NCI-H128 (cell line): ENCODE measurements around the gene C17orf114.
A peak's percentile ranks its signal among the peaks of the same experiment; 100 is the strongest.
"Not testable (repeated sequence)": the region's sequence is repeated elsewhere in the genome, so short reads cannot be mapped to it uniquely, and the experiment has no call there.

ENCODE experiments used
- DNase-seq: peaks from one replicate; lab custom pipeline; 2025; ENCODE audit not compliant: unreplicated experiment; lab: John Stamatoyannopoulos, UW

The C17orf114 gene

DNA sequence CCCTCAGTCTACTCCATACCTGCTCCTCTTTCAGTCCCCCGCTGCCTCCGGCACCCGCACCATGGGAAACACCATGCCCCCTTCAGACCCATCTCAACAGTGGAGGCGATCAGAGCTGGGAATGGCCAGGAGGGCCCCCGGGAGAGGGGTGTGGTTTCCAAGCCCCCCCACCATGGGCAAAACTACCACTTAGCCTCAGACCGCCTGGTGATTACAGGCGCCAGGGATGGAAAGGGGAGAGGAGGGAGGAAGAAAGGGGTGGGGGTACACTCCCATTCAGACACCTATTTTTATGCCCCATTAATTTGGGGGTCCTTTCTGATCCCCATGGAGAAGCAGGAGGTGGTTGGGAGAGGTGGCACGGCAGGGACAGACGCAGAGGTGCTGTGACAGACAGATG lies at the start of gene C17orf114:
Gene C17orf114 (minus strand): TSS at position 101 of the 400 bp plus-strand sequence.
- DNase-seq, result no peak

DNA sequence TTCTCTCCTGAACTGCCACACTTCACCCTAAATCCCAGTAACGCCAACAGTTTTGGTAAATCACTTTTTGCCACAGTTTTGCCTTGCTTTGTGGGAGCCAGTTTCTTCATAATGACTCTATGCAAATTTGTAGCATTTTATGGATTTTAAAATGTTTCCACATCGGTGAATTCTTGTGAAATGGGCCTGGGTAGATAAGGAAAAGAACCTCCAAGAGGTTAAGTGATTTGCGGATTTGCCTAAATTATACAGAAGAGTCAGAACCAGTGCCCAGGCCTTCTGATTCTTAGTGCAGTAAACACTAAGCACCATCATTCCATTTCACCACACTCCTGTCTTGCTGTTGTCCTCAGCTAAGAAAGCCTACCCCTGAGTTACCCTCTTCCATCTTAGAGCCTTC lies 49.0 kb upstream of the C17orf114 start:
- no peak for DNase-seq

DNA sequence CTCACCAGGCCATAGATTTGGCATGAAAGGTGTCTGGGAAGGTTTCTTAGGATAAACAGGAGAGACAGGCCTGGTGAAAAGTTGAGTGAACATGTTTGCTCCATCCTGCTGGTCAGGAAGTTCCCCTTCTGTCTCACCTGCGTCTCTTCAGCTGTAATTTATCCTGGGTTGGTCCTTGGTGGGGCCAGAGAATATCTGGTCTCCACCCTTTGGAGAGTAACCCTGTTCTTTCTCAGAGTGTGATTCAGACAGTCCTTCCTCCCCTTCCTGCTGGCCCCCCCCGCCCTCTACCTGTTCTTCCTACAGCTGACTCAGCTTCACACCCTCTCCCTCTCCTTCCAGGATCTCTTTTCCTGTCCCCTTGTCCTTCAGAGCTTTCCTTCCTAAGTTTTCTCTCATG lies 48.1 kb upstream of the C17orf114 start:
- DNase-seq, result no peak

DNA sequence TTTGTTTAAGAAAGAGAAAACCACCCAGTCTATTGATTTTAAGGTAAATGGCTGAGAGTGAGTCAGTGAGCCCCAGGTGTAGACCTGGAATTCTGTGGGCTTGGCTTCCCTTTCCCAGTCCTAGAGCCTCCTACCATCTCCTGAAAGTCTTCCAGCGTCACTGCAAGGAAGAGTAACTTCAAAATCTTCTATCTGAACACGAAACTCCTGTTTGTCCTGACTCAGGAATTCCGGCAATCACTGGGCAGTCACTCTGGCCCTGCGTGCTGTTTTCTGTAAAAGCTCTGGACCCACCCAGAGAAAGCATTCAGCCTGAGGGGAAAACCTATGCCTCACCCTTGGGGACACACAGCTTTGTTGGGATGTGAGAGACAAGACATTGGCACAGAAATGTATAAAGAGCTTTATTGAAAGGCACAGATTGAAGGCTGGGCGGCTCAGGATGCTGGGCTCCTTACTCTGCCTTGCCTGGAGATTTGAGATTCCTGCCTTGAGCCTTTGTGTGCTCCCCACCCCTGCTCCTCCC lies 46.9 kb upstream of the C17orf114 start:
- DNase-seq, result no peak

DNA sequence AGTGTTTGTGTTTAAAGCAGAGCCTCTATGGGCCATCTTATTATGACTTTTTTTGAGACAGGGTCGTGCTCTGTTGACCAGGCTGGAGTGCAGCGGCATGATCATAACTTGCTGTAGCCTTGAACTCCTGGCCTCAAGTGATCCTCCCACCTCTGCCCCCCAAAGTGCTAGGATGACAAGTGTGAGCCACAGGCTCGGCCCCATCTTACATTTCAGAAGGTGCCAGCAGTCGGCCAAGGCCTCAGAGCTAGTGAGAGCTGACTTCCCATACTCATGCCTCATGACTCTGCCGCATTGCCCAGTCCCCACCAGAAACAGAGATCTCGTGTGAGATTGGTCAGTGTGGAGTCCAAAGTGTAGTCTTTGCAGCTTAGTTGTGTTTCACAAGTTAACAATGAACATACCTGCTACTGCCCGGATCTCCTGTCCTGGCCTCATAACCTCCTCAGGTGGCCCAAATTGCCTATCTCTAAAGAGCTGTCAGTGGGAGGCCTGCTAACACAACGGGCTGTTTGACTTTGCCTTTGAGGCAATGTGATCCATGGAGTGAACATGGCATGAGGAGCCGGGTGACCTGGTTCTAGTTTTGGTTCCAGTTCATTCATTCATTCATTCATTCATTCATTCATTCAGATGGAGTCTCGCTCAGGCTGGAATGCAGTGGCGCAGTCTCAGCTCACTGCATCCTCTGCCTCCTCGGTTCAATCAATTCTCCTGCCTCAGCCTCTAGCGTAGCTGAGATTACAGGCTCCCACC lies 44.7 kb upstream of the C17orf114 start:
- no peak for DNase-seq

DNA sequence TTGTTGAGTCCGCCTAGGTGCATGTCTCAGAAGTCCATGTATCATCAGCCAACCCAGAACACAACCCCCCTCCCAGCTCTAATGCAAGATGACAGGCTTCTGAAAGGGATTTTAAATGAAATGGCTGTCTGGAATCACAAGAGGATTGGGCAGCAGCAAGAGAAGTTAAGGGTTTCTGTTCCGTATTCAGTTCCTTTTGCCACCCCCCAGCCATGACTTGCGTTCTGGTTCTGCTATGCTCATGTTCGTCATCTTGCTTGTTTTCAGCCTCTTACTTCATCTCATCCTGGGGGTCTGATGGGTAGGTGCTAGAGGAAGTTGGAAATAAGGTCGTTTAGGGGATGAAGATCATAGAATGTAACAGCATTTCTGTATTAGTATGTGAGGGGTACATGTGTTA lies 43.0 kb upstream of the C17orf114 start:
- DNase-seq, result no peak

DNA sequence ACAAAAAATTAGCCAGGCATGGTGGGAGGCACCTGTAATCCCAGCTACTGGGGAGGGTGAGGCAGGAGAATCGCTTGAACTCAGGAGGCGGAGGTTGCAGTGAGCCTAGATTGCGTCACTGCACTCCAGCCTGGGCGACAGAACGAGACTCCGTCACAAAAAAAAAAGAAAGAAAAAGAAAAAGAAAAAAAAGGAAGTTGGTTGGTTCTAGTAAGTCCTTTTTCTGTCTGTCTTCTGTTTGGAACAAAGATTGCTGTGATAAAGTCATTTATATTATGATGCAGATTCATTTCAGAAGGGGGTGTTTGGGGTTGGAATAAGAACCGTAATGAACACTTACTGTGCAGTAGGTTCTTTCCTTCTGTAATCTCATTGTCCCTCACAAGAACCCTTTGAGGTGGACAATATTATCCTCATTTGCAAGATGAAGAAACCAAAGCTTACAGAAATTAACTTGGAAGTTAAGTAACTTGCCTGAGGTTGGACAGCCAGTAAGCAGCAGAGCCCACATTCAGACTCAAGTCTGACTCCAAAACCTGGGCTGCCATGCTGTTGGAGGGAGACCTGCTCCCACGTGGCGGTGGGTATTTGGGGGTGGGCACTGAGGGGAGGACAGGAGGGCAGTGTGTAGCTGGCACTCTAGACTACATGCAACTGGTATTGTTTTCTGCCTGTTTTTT lies 41.3 kb upstream of the C17orf114 start:
- DNase-seq, result no peak

DNA sequence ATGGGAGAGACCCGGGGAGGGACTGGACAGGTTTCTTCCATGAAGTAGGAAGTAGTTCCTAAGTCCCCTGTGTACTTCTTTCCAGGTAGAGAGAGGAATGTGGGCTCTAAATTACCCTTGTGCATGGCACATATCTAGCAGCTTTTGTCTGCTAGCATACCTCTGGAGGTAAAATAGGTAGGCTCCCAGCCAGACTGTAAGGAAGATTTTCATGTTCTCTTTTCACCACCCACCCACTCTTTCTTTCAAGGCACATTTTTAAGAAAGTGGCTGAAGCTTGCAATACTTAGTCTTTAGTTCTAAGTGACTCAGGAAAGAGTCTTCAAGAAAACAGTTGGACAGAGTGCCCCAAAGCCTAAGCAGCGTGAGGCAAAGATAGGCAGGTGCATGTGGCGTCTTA lies 40.2 kb upstream of the C17orf114 start:
- DNase-seq, result no peak

DNA sequence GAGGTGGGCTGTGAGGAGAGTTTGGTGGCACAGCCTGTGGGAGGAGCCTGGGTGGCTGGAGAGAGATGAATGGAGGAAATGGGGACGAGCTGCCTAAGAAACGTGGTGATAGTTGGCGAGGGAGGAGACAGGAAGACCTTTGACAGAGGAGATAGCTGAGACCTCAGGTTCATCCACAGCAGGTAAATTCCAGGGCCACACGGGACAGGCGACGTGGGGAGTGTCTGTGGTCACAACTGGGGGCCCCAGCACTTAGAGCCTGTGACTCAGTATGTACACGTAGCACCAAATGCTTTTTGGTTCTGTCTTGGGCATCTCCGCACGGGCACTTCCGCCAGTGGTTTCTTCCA lies 38.7 kb upstream of the C17orf114 start:
- DNase-seq, result no peak

DNA sequence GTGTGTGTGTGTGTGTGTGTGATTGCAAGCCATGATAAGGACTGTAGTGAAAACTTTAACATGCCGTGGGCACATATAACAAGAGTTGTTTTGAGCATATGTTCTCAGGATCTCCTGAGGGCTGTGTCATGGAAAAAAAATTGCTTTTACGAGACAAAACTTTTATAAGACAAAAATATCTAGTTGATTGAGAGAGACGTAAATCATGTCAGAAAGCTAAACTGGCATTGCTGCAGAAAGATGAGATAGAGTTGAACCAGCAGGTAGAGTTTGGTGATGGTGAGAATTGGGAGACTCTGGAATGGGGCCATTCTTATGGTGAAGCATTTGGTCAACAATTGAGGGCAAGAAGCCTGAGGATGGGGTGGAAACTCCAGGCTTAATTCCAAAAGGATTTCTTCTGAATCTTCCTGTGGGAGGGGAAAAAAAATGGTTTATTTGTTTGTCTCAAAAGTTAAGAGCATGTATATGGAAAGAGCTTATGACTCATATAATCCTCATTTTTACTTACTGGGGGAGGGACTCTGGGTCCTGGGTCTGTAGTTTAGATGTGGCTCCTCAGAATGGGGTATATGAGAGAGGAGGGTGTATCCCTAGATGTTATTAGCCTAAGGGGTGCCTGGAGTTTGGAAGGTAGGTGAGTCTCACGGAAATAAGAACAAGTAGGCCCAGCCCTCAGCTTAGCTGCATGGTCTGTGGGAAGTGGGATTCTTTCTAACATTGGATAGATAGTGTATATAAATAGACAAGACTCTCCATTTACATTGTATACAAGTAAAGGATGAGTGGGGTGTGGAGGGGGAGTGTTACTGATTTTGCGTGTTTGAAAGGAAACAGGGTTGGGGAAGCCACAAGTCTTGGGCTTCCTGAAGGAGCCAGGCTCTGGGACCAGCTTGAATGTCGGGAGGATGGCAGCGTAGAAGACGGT lies 38.1 kb upstream of the C17orf114 start:
- no peak for DNase-seq

DNA sequence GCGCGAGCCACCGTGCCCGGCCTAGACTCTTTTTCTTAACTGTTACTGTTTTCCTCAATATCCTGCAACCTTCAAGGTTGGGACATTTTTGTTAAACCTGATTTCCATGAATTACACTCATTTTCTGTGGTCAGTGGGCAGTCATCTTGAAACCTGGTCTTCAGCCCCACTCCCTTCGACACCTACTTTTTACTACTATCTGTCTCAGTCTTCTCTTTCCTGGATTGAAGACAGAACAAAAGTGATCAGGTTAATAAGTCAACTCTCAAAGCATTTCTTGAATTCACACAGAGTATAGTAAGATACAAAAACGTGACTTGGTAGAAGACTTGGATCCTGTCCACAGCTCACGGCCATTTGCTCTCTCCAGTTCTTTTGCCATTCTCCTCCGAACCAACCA lies 37.1 kb upstream of the C17orf114 start:
- no peak for DNase-seq

DNA sequence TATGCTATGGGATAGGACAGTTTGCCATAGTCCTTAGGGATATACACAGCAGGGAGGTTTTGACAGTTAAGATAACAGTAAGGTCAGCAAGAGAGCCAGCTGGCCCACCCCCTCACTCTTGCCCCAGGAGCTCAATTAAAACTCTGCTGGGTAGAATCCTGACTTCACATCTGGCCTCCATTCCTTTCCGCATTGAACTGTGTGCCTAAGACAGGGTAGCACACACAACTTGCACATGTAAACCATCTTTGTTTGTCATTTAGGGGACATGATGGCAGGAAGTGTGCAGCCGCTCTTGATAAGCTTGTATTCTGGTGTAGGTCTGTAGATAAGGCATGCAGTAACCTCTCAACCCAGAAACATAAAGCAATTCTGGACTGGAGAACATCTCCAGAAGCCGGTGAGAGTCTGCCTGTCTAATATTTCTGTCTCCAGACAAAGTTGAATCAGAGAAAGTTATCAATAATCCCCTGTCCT lies 36.2 kb upstream of the C17orf114 start:
- DNase-seq, result no peak

DNA sequence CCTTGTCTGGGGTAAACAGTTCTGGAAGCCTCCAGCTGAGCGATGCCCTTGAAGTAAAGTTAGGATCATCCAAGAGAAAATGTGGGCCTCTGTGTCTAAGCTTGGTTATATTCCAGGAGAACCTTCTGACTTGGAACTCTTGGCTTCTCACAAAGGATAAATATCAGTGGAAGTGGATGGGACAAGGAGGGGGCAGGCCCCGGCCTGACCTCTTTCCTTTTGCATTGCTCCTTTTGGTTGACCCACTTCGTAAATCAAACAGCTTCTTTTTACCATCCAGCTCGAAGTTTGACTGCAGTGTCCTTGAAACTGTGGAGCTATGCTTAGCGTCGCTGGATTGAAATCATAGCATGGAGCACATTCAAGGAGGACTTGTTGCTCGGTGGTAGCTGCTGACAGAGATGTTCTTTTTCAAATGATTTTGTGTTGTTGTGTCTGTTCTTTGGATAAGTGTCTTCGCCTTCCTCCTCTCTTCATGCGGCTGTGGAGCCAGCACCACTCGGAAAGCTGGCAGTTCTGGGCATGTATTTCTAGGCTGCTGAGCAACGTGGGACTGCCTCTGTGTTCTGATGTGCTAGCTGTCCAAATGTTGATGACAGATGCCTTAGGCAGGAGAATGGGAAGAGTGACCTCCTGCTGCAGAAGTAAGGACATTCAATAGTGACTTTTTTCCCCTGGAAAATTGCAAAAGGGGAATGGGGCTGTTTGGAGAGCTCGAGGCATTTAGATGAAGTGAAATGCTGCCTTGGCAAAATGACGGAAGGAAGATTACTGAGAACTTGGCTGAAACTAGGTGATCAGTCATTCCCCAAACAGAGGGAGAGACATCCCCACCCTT lies 35.6 kb upstream of the C17orf114 start:
- no peak for DNase-seq

DNA sequence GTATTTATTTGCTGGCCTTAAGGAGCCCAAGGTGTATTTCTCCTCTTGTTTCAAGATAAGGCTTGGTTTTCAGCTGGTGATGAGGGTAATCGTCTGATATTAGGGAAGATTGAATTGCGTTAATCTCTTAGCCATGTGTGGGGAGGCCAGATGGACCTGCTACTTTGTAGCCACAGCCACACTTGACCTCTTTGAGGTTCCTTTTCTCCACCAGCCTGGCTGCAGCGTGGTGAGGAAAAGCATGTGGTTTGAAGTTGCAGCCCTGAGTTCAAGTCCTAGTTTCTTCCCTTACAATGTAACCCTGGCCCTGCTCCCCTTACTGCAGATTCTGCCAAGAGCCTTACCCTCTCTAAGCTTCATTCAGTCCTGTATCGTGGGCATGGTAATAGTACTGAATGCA lies 34.1 kb upstream of the C17orf114 start:
- no peak for DNase-seq

DNA sequence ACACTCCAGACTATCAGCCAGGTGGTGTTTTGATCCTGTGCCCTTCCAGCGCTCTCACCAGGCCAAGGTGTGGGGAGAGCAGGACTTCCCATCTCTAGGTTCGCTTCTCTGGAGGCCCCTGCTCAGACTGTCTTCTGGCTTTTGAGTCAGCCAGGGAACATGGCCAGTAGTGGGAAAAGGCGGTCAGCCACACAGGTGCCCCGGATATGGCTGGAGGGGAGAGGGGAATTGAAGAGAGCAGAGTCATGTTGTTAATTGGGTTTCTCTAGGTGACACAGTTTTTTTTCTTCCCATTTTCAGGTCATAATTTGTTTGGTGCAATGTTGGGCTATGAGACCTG lies 32.5 kb upstream of the C17orf114 start:
- no peak for DNase-seq

DNA sequence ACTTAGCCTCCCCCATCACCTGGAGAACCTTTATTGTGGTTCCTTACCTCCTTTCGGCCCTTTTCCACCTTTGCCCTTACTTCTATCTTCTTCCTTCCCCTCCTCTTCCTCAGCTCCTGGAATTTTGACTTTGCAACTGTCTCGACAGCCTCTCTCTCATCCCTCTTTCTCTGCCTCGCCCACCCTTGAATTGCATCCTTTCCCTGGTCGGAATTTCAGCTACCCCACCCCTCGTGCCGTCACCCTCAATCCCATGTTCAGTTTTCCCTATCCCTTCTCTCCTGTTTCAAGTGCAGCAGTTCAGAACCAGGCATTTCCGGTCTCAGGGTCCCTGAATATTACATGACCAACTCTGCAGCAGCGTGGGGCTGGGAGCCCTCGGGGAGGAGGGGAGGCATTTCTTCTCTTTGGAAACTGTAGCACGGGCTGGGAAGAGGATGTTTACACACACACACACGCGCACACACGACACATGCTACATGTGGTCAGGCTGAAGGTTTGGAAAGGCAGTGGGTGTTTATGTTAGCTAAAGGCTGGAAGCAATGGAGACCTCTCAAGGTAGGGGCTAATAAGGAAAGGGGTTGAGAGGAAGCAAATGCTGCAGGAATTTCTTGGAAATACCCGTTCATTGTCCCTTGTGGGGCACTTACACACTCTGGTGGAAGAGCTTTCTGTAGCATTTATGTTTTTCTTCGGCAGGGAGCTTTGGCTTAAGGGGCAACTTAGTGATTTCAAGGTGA lies 32.0 kb upstream of the C17orf114 start:
- DNase-seq, result no peak

DNA sequence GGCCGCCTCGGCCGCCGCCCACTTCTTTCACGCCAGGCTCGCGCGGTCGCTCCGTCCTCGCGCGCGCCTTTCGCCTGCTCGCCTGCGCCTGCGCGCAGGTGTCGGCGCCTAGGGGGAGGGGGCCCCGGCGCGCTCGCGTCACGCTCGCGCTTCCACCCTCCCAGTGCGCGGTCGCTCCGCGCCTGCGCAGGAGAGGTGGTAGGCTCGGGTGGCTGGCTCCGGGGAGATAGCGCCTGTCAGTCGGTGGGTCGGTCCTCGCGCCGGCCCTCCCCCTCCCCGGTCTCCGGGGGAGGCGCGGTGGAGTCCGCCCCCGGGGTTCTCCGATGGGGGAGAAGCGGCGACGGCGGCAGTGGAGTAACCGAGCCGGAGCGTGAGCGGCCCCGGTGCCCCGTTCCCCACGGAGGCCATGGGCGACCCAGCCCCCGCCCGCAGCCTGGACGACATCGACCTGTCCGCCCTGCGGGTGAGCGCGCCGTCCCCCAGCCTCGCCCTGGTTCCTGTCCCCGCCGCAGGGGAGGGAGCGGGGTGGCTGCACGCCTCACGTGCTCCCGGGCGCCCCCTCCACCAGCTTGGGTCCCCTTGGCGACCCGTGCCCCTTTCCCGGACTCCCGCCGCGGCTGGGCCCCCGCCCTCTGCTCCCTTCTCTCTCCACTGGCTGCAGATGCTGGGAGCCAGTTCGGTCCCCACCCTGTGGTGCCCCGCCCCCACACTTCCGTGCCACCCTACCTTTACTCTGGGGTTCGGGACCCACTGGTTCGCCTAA lies 31.2 kb upstream of the C17orf114 start, which contains the start of gene MINK1:
Gene MINK1 (plus strand): TSS at position 163 of the 763 bp plus-strand sequence. CDS start 244 bp downstream, at position 407.
- DNase-seq, result peak; percentile 79

DNA sequence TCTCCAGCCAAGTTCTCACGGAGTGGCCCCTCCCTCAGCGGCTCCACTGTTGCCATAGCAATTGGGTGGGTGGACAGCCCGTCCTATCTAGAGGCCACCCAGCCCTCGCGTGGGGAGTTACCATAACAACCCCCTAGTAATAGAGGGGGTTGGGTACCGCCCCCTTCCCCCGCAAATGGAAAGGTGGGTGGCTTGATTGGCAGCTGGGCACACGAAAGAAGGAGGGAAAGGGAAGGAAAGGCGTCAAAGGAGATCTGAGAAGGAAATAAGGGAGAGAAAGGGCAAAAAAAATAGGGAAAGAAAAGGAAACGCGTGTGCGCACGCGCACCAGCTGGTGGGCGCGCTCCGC lies 30.7 kb upstream of the C17orf114 start:
- not testable (repeated sequence) for DNase-seq

DNA sequence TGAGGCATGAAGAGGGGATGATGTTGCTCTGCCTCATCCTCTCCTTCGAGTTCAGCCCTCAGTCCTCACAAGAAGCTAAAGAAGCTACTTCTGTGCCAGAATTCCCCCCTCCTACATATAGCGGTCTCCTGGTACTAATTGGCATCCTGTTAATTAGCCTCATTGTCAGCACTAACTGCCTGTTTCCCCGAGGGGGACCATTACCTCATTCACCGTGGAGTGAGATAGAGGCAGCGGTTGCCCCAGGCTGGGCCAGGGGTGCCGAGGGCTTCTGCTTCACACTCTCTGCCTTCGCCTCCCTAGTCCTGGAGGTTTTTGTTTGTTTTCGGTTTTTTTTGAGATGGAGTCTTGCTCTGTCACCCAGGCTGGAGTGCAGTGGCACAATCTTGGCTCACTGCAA lies 25.3 kb upstream of the C17orf114 start:
- DNase-seq, result no peak
